HEK293 (cell line): ENCODE results near the gene KY.
A peak's percentile ranks its signal among the peaks of the same experiment; 100 is the strongest.

ENCODE experiments used
- CTCF ChIA-PET: fragments of 350-600 bp; formaldehyde crosslinking; extraction: SDS; loops from one replicate; lab custom pipeline; 2021; ENCODE audit warnings: antibody characterized with exemption; lab: Yijun Ruan, JAX
- POLR2A ChIA-PET: fragments of 300-600 bp; formaldehyde crosslinking; extraction: SDS; loops from one replicate; lab custom pipeline; 2020; ENCODE audit warnings: antibody characterized with exemption, inconsistent platforms; lab: Yijun Ruan, JAX
- H3K27ac ChIP-seq: fragments of 200-500 bp; sonication (Bioruptor generic); 2 replicates; pipeline ENCODE4 v1.5.1; 2014; ENCODE audit warnings: low read depth, low read length, control low read depth, inconsistent platforms; ENCODE audit errors: extremely low read depth
- H3K36me3 ChIP-seq, 2 experiments: fragments of 200-500 bp in 1 of 2; sonication (Bioruptor generic) in 1 of 2; 1 replicate in 1 of 2; 2 replicates in 1 of 2; pipeline ENCODE4 v1.5.1; 2014 to 2017; ENCODE audit warnings: inconsistent platforms in 2 of 2, low read length in 2 of 2; ENCODE audit not compliant: control insufficient read depth in 2 of 2, insufficient read depth in 1 of 2
- H3K4me1 ChIP-seq: fragments of 200-500 bp; sonication (Bioruptor generic); 2 replicates; pipeline ENCODE4 v1.5.1; 2014; ENCODE audit warnings: mild to moderate bottlenecking, low read length, inconsistent platforms; ENCODE audit not compliant: control insufficient read depth, insufficient read depth
- H3K4me3 ChIP-seq: 2 replicates; pipeline ENCODE4 v1.5.1; 2011; ENCODE audit warnings: low read depth, mild to moderate bottlenecking, control low read depth, low read length, moderate library complexity
- H3K9me3 ChIP-seq: fragments of 200-500 bp; sonication (Bioruptor generic); 2 replicates; pipeline ENCODE4 v1.5.1; 2014; ENCODE audit warnings: low read depth, low read length, inconsistent platforms; ENCODE audit not compliant: control insufficient read depth, insufficient read depth
- BCL11A ChIP-seq: fragments of 450-650 bp; formaldehyde crosslinking; IDR thresholded peaks from 2 replicates; pipeline ENCODE4 v1.5.1; 2016; ENCODE audit warnings: low read depth, missing biosample characterization, missing genetic modification characterization
- EGR2 ChIP-seq: fragments of 450-650 bp; formaldehyde crosslinking; IDR thresholded peaks from 2 replicates; pipeline ENCODE4 v1.5.1; 2016; ENCODE audit warnings: low read depth, missing biosample characterization, missing genetic modification characterization
- GLI4 ChIP-seq: fragments of 450-650 bp; formaldehyde crosslinking; IDR thresholded peaks from 2 replicates; pipeline ENCODE4 v1.5.1; 2016; ENCODE audit warnings: missing biosample characterization, missing genetic modification characterization
- GLIS1 ChIP-seq: fragments of 450-650 bp; formaldehyde crosslinking; IDR thresholded peaks from 2 replicates; pipeline ENCODE4 v1.5.1; 2016; ENCODE audit warnings: missing biosample characterization, missing genetic modification characterization
- SP3 ChIP-seq: fragments of 450-650 bp; formaldehyde crosslinking; IDR thresholded peaks from 2 replicates; pipeline ENCODE4 v1.5.1; 2016; ENCODE audit warnings: missing biosample characterization, missing genetic modification characterization
- SP7 ChIP-seq: fragments of 450-650 bp; formaldehyde crosslinking; IDR thresholded peaks from 2 replicates; pipeline ENCODE4 v1.5.1; 2016; ENCODE audit warnings: missing biosample characterization, missing genetic modification characterization
- TRIM28 ChIP-seq: IDR thresholded peaks from 2 replicates; pipeline ENCODE4 v1.6.1; 2011; ENCODE audit warnings: low read length, control low read depth, borderline replicate concordance
- ZFP3 ChIP-seq: fragments of 450-650 bp; formaldehyde crosslinking; IDR thresholded peaks from 2 replicates; pipeline ENCODE4 v1.5.1; 2016; ENCODE audit warnings: low read depth, missing biosample characterization, missing genetic modification characterization
- ZFP69B ChIP-seq: fragments of 450-650 bp; formaldehyde crosslinking; IDR thresholded peaks from 2 replicates; pipeline ENCODE4 v1.5.1; 2016; ENCODE audit warnings: missing biosample characterization, missing genetic modification characterization
- ZNF114 ChIP-seq: fragments of 450-650 bp; formaldehyde crosslinking; IDR thresholded peaks from 2 replicates; pipeline ENCODE4 v1.5.0; 2017; ENCODE audit warnings: missing biosample characterization, missing genetic modification characterization
- ZNF133 ChIP-seq: fragments of 450-650 bp; formaldehyde crosslinking; IDR thresholded peaks from 2 replicates; pipeline ENCODE4 v1.5.1; 2016; ENCODE audit warnings: missing biosample characterization, missing genetic modification characterization
- ZNF140 ChIP-seq: fragments of 450-650 bp; formaldehyde crosslinking; IDR thresholded peaks from 2 replicates; pipeline ENCODE4 v1.5.1; 2016; ENCODE audit warnings: missing biosample characterization, missing genetic modification characterization
- ZNF155 ChIP-seq: fragments of 450-650 bp; formaldehyde crosslinking; IDR thresholded peaks from 2 replicates; pipeline ENCODE4 v1.5.1; 2016; ENCODE audit warnings: missing biosample characterization, missing genetic modification characterization
- ZNF2 ChIP-seq: fragments of 450-650 bp; formaldehyde crosslinking; IDR thresholded peaks from 2 replicates; pipeline ENCODE4 v1.5.1; 2016; ENCODE audit warnings: missing biosample characterization, missing genetic modification characterization
- ZNF302 ChIP-seq: fragments of 450-650 bp; formaldehyde crosslinking; IDR thresholded peaks from 2 replicates; pipeline ENCODE4 v1.5.1; 2016; ENCODE audit warnings: missing biosample characterization, missing genetic modification characterization, low read depth
- ZNF366 ChIP-seq: fragments of 450-650 bp; formaldehyde crosslinking; conservative IDR thresholded peaks from 2 replicates; pipeline ENCODE4 v1.5.1; 2016; ENCODE audit warnings: missing biosample characterization, missing genetic modification characterization
- ZNF48 ChIP-seq: fragments of 450-650 bp; formaldehyde crosslinking; IDR thresholded peaks from 2 replicates; pipeline ENCODE4 v1.5.1; 2016; ENCODE audit warnings: missing biosample characterization, missing genetic modification characterization
- ZNF585B ChIP-seq: fragments of 450-650 bp; formaldehyde crosslinking; IDR thresholded peaks from 2 replicates; pipeline ENCODE4 v1.5.1; 2016; ENCODE audit warnings: missing biosample characterization, missing genetic modification characterization
- ZNF623 ChIP-seq: fragments of 450-650 bp; formaldehyde crosslinking; IDR thresholded peaks from 2 replicates; pipeline ENCODE4 v1.5.1; 2016; ENCODE audit warnings: missing biosample characterization, missing genetic modification characterization
- ZNF629 ChIP-seq: fragments of 450-650 bp; formaldehyde crosslinking; IDR thresholded peaks from 2 replicates; pipeline ENCODE4 v1.5.1; 2017; ENCODE audit warnings: missing biosample characterization, missing genetic modification characterization
- TF ChIP-seq, protein P1 (sequence below): fragments of 450-650 bp; formaldehyde crosslinking; IDR thresholded peaks from 2 replicates; pipeline ENCODE4 v1.5.1; 2016; ENCODE audit warnings: missing biosample characterization, missing genetic modification characterization
- TF ChIP-seq, protein P2 (sequence below): fragments of 450-650 bp; formaldehyde crosslinking; conservative IDR thresholded peaks from 2 replicates; pipeline ENCODE4 v1.5.1; 2016; ENCODE audit warnings: low read depth, missing biosample characterization, missing genetic modification characterization

The KY gene

DNA sequence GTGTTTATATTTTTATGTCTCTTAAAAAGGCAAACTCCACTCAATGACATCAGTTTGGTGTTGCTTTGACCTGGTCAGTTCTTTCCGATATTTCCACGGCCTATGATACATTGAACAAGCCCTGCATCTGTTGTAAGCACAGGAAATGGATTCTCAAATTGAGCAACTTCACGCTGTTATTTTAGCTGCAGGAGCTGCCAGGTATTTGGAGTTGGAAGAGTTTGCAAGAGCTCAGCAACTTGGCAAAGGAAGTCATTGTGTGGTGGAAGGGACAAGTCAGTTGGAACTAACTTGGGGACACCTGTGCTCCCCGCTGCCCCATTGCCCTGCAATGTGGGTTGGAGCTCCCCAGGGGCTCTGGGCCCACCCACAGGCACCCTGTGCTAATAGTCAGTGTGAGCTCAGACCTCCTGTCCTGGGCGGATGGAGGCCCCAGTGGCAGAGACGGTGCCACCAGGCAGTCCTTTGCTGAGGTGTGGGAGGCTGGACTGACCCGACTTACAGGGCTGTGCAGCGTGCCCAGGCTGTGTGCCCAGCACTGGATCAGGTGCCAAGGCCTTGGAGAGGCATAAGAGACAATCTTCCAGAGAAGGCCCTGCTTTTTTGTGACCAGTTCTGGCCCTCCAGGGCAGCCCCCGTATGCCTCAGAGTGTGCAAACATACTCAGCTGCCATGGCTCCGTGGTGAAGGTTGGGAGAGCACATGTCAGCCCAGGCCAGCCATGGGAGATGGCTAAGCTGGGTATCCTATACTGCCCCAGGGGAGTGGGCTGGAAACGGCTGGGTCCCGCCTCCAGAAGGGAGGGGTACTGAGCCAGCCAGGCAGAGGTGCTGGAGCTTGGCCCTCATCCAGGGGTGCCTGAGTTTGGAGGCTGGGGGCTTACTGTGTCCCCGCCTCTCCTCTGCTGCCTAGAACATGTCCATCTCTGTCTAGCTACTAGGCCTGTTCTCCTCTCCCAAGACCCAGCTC is 43.5 kb downstream of the KY start:
- H3K36me3 ChIP-seq: no peaks in the 10 kb centered on the region
- no peaks in the 10 kb centered on the region for H3K4me1 ChIP-seq
- TF ChIP-seq ZNF623 (tag by site-specific recombination) (no peak), ZNF114 (no peak), ZNF133 (tag by site-specific recombination) (no peak)
- no peak overlapping the region for H3K27ac ChIP-seq
- POLR2A ChIA-PET: no interaction called here
- H3K9me3 ChIP-seq: no peaks in the 10 kb centered on the region
- no peak overlapping the region for H3K4me3 ChIP-seq
- CTCF ChIA-PET: interaction anchor here (0.6 to 1.2 kb wide), 2 partner anchors 8 to 896 kb away, joined by 3 to 5 read pairs; no protein-coding TSS in a partner anchor

DNA sequence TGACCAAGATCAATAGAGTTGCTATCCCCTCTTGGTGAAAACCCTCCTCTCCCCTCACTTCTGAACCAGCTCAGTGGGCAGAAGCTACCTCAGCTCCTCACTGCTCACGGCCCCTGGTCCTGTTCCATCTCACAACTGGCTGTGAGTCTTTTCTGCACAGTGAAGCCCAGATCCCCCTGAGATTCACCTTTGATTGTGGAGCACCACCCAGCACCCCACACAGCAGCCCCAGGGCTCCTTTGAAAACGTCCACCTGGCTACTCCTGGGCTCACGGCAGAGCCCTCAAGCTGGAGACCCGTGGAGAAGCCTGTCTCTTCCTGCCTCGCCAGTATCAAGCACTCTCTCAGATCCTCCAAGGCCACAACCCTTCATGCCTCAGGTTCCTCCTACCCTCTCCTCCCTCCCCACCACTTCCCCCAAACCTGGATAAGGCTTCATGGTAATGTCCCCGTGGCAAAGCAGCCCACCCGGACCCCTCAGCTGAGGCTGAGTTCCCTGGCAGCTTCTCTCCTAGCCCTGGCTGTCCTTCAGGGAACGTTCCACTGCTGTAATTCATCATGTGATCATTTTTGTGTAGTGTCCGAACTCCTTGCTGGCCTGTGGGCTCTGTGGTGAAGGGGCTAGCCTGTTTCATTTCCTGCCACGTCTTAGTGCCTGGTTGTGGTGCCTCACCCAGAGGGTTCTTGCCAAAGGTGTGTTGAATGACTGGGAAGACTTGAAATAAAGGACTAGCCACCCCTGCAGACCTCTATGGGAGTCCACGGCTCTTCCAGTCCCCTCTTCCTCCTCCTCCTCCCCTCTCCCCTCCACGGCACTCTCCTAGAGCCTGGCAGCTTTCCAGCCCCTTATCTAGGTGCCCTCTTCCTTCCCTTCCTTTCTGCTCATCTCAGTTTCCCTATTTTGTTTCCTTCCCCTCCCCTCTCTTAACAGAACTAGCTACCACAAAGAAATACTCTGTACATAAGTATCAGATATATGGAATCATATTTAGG is 44.5 kb downstream of the KY start:
- no peaks in the 10 kb centered on the region for H3K9me3 ChIP-seq
- no peak overlapping the region for H3K4me3 ChIP-seq
- ChIA-PET POLR2A (no interaction called here), CTCF (no interaction called here)
- H3K27ac ChIP-seq: no peak overlapping the region
- no peaks in the 10 kb centered on the region for H3K4me1 ChIP-seq
- TF ChIP-seq ZNF155 (tag by site-specific recombination): no peak
- no peak for TF ChIP-seq GLI4 (tag by site-specific recombination)
- TF ChIP-seq SP7 (tag by site-specific recombination): no peak
- TF ChIP-seq, protein P1, sequence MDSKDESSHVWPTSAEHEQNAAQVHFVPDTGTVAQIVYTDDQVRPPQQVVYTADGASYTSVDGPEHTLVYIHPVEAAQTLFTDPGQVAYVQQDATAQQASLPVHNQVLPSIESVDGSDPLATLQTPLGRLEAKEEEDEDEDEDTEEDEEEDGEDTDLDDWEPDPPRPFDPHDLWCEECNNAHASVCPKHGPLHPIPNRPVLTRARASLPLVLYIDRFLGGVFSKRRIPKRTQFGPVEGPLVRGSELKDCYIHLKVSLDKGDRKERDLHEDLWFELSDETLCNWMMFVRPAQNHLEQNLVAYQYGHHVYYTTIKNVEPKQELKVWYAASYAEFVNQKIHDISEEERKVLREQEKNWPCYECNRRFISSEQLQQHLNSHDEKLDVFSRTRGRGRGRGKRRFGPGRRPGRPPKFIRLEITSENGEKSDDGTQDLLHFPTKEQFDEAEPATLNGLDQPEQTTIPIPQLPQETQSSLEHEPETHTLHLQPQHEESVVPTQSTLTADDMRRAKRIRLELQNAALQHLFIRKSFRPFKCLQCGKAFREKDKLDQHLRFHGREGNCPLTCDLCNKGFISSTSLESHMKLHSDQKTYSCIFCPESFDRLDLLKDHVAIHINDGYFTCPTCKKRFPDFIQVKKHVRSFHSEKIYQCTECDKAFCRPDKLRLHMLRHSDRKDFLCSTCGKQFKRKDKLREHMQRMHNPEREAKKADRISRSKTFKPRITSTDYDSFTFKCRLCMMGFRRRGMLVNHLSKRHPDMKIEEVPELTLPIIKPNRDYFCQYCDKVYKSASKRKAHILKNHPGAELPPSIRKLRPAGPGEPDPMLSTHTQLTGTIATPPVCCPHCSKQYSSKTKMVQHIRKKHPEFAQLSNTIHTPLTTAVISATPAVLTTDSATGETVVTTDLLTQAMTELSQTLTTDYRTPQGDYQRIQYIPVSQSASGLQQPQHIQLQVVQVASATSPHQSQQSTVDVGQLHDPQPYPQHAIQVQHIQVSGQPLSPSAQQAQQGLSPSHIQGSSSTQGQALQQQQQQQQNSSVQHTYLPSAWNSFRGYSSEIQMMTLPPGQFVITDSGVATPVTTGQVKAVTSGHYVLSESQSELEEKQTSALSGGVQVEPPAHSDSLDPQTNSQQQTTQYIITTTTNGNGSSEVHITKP: peak; percentile 82
- peak; percentile 33 for TF ChIP-seq GLIS1 (tag by site-specific recombination)
- no peaks in the 10 kb centered on the region for H3K36me3 ChIP-seq

DNA sequence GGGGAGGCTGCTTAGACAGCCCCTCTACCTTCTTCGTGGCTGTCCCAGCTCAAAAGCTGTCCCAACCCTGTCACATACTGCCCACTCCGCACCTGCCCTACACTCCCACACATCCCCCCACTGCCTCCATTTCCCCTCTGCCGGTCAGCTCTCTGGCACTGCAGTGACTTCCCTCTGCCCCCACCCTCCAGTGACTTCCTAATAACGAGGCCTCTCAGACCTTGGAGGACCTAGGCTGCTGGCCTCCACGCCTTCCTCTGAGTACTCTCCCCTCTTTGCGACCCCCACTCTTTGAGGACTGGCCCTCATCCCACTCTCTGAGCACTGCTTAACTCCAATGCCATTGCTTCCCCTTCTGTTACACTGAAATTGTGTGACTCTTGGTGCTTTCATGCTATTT is 45.3 kb downstream of the KY start:
- no peaks in the 10 kb centered on the region for H3K36me3 ChIP-seq
- no peaks in the 10 kb centered on the region for H3K4me1 ChIP-seq
- H3K27ac ChIP-seq: no peak overlapping the region
- CTCF ChIA-PET: interaction anchor here (1.2 kb wide), 1 partner anchor 149 kb away, joined by 3 read pairs; no protein-coding TSS in a partner anchor
- H3K9me3 ChIP-seq: no peaks in the 10 kb centered on the region
- POLR2A ChIA-PET: no interaction called here
- no peak overlapping the region for H3K4me3 ChIP-seq
- TF ChIP-seq ZNF302: no peak
- no peak for TF ChIP-seq TRIM28
- no peak for TF ChIP-seq BCL11A (tag by site-specific recombination)
- no peak for TF ChIP-seq ZNF629
- no peak for TF ChIP-seq ZNF366
- no peak for TF ChIP-seq ZFP69B
- no peak for TF ChIP-seq ZFP3
- no peak for TF ChIP-seq ZNF140 (tag by site-specific recombination)
- TF ChIP-seq, protein P2, sequence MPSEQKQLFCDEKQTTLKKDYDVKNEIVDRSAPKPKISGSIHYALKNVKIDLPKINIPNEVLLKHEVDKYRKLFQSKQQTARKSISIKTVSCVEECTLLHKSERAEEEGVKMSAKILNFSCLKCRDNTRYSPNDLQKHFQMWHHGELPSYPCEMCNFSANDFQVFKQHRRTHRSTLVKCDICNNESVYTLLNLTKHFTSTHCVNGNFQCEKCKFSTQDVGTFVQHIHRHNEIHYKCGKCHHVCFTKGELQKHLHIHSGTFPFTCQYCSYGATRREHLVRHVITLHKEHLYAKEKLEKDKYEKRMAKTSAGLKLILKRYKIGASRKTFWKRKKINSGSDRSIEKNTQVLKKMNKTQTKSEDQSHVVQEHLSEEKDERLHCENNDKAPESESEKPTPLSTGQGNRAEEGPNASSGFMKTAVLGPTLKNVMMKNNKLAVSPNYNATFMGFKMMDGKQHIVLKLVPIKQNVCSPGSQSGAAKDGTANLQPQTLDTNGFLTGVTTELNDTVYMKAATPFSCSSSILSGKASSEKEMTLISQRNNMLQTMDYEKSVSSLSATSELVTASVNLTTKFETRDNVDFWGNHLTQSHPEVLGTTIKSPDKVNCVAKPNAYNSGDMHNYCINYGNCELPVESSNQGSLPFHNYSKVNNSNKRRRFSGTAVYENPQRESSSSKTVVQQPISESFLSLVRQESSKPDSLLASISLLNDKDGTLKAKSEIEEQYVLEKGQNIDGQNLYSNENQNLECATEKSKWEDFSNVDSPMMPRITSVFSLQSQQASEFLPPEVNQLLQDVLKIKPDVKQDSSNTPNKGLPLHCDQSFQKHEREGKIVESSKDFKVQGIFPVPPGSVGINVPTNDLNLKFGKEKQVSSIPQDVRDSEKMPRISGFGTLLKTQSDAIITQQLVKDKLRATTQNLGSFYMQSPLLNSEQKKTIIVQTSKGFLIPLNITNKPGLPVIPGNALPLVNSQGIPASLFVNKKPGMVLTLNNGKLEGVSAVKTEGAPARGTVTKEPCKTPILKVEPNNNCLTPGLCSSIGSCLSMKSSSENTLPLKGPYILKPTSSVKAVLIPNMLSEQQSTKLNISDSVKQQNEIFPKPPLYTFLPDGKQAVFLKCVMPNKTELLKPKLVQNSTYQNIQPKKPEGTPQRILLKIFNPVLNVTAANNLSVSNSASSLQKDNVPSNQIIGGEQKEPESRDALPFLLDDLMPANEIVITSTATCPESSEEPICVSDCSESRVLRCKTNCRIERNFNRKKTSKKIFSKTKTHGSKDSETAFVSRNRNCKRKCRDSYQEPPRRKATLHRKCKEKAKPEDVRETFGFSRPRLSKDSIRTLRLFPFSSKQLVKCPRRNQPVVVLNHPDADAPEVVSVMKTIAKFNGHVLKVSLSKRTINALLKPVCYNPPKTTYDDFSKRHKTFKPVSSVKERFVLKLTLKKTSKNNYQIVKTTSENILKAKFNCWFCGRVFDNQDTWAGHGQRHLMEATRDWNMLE (tag by site-specific recombination): no peak
- no peak for TF ChIP-seq ZNF2 (tag by site-specific recombination)
- no peak for TF ChIP-seq ZNF585B (tag by site-specific recombination)
- no peak for TF ChIP-seq SP3
- no peak for TF ChIP-seq EGR2 (tag by site-specific recombination)
- TF ChIP-seq ZNF48 (tag by site-specific recombination): no peak
